ENCODE data around the gene HUNK.

DNA sequence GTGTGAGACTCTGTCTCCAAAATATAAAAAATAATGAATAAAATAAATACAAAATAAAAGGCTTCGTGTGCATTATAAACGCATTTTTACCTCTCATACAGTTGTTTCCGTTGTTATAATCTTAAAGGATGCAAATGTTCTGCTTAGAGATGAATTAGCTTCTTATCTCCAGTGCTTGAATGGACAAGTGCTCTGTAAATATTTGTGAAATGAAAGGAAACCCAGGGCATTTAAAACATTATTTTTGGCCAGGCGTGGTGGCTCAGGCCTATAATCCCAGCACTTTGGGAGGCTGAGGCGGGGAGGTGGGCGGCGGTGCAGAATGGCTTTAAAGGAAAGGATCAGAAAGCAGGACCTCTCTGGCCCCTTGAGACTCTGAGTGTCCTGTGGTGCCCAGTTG lies 94.5 kb downstream of the HUNK start:
- TF ChIP-seq ZFP30 (CRISPR knock-in tag; IDR thresholded peaks at IDR 0.05) (no peak), TOX (CRISPR knock-in tag; IDR thresholded peaks at IDR 0.05; ENCODE audit: borderline replicate concordance) (no peak), ZNF8 (CRISPR knock-in tag; IDR thresholded peaks at IDR 0.05) (no peak), RARB (CRISPR knock-in tag; IDR thresholded peaks at IDR 0.05) (no peak), GLIS3 (CRISPR knock-in tag; IDR thresholded peaks at IDR 0.05) (no peak), BACH2 (CRISPR knock-in tag; IDR thresholded peaks at IDR 0.05; ENCODE audit: borderline replicate concordance) (no peak), ARNTL (CRISPR knock-in tag; IDR thresholded peaks at IDR 0.05; ENCODE audit: borderline replicate concordance, low read depth) (no peak)
- TF ChIP-seq, protein P1, sequence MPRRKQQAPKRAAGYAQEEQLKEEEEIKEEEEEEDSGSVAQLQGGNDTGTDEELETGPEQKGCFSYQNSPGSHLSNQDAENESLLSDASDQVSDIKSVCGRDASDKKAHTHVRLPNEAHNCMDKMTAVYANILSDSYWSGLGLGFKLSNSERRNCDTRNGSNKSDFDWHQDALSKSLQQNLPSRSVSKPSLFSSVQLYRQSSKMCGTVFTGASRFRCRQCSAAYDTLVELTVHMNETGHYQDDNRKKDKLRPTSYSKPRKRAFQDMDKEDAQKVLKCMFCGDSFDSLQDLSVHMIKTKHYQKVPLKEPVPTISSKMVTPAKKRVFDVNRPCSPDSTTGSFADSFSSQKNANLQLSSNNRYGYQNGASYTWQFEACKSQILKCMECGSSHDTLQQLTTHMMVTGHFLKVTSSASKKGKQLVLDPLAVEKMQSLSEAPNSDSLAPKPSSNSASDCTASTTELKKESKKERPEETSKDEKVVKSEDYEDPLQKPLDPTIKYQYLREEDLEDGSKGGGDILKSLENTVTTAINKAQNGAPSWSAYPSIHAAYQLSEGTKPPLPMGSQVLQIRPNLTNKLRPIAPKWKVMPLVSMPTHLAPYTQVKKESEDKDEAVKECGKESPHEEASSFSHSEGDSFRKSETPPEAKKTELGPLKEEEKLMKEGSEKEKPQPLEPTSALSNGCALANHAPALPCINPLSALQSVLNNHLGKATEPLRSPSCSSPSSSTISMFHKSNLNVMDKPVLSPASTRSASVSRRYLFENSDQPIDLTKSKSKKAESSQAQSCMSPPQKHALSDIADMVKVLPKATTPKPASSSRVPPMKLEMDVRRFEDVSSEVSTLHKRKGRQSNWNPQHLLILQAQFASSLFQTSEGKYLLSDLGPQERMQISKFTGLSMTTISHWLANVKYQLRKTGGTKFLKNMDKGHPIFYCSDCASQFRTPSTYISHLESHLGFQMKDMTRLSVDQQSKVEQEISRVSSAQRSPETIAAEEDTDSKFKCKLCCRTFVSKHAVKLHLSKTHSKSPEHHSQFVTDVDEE (CRISPR knock-in tag; IDR thresholded peaks at IDR 0.05): no peak

Measured in SK-N-SH treated with all-trans-retinoic acid at 6 μM for 48 hours (cell line).